Calu3 (cell line): ENCODE data around the gene CABCOCO1. TPM values are rescaled to one million over a fixed set of nuclear protein-coding genes. Genes with fewer than 3 reads are reported as not detected.
"Not testable (repeated sequence)": the region's sequence is repeated elsewhere in the genome, so short reads cannot be mapped to it uniquely, and the experiment has no call there.

Source experiments
- BruUV-seq: library from RNA; stranded (reverse); fragments of 400-500 nt; replicated peaks from 2 replicates; lab custom pipeline; 2021; lab: Mats Ljungman, UMichigan
- CTCF ChIA-PET: fragments of 300-600 bp; sonication (Branson Sonifier 250); formaldehyde crosslinking; loops from one replicate; lab custom pipeline; 2022; ENCODE audit warnings: antibody characterized with exemption; lab: Charles Lee
- DNase-seq: peaks from one replicate; pipeline ENCODE4 v3.0.0; 2022
- H3K27ac Mint-ChIP-seq: one replicate; pipeline ENCODE4 v1.8.0; 2022; ENCODE audit warnings: mixed read lengths; ENCODE audit not compliant: unreplicated experiment
- H3K27me3 Mint-ChIP-seq: one replicate; pipeline ENCODE4 v1.8.0; 2022; ENCODE audit warnings: mixed read lengths; ENCODE audit not compliant: unreplicated experiment
- H3K36me3 Mint-ChIP-seq: one replicate; pipeline ENCODE4 v1.8.0; 2022; ENCODE audit warnings: mild to moderate bottlenecking, moderate library complexity, mixed read lengths; ENCODE audit not compliant: insufficient read depth, unreplicated experiment
- H3K4me1 Mint-ChIP-seq: one replicate; pipeline ENCODE4 v1.8.0; 2022; ENCODE audit warnings: mild to moderate bottlenecking, low read depth, mixed read lengths; ENCODE audit not compliant: unreplicated experiment
- H3K4me3 Mint-ChIP-seq: one replicate; pipeline ENCODE4 v1.8.0; 2022; ENCODE audit warnings: mild to moderate bottlenecking, low read depth, moderate library complexity, mixed read lengths; ENCODE audit not compliant: unreplicated experiment
- H3K9me3 Mint-ChIP-seq: one replicate; pipeline ENCODE4 v1.8.0; 2022; ENCODE audit warnings: low read depth, mixed read lengths; ENCODE audit not compliant: unreplicated experiment
- intact Hi-C: fragments of 100-400 bp; cut with micrococcal nuclease; formaldehyde crosslinking; loops from one replicate; pipeline ENCODE4 v1.10.0; 2022; ENCODE audit not compliant: unreplicated experiment
- total RNA-seq: library from RNA; stranded (reverse); gene quantifications from 2 replicates; pipeline ENCODE4 v1.2.3, GENCODE V29; 2022
- TF ChIP-seq, protein P1 (sequence below): fragments of 200-600 bp; IDR thresholded peaks from one replicate; pipeline ENCODE4 v1.8.0; 2022; ENCODE audit warnings: antibody characterized with exemption; ENCODE audit not compliant: unreplicated experiment

The CABCOCO1 gene
- total RNA-seq, 1 experiment from 2014 or later: not detected

DNA sequence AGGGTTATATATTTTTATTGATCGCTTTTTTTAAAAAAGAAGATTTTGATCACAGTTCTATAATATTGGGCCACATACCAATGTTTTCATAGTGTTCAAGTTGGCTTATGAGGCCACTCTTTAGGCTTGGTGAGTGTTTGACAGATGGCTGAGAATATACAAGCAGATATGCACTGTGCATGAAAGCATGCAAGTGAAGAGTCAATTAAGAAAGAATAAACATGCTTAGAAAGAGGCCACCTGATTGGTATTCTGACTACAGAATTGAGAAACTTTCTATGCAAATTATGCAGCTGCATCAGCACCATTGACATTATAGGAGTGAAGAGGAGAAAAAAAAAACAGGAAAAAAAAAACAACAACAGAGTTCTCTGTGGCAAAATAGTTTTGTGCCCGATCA lies 39.9 kb downstream of the CABCOCO1 start:
- DNase-seq: no peak
- Mint-ChIP-seq H3K27ac (no peak overlapping the region), H3K9me3 (no peaks in the 10 kb centered on the region), H3K27me3 (peaks cover 6% of the 10 kb centered on the region), H3K36me3 (no peaks in the 10 kb centered on the region), H3K4me3 (no peak overlapping the region), H3K4me1 (no peaks in the 10 kb centered on the region)
- TF ChIP-seq, protein P1, sequence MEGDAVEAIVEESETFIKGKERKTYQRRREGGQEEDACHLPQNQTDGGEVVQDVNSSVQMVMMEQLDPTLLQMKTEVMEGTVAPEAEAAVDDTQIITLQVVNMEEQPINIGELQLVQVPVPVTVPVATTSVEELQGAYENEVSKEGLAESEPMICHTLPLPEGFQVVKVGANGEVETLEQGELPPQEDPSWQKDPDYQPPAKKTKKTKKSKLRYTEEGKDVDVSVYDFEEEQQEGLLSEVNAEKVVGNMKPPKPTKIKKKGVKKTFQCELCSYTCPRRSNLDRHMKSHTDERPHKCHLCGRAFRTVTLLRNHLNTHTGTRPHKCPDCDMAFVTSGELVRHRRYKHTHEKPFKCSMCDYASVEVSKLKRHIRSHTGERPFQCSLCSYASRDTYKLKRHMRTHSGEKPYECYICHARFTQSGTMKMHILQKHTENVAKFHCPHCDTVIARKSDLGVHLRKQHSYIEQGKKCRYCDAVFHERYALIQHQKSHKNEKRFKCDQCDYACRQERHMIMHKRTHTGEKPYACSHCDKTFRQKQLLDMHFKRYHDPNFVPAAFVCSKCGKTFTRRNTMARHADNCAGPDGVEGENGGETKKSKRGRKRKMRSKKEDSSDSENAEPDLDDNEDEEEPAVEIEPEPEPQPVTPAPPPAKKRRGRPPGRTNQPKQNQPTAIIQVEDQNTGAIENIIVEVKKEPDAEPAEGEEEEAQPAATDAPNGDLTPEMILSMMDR: no peak
- intact Hi-C loops: no loop called here
- CTCF ChIA-PET: interaction anchor here (0.7 kb wide), 2 partner anchors 14 to 104 kb away, joined by 4 to 8 read pairs; no protein-coding TSS in a partner anchor
- no TSS peak for BruUV-seq

DNA sequence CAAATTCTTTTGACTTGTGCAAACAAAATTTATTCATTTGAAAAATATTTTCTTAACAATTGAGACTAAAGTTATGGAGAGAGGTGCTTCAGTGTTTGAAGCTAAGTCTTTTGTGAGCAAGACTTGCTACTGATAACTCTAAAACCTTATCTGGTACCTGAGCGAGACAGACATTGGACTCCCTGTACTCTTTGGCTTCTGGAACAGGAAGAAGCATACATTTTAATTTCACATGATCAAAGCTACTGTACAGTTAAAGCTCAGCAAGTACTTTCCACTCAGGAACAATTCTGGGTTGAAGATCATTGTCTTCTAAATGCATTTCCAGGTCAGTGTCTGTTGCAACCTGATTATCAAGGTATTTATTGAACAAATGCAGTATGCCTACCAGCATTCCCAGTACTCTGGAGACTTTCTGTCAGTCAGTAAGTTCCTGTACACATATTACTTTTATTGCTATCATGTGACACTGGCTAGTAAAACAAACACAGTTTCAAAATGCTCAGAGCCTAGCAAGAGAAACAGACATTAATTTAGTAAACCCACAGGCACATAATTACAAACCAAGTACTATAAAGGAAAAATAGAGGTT lies 42.4 kb downstream of the CABCOCO1 start:
- H3K36me3 Mint-ChIP-seq: no peaks in the 10 kb centered on the region
- no peaks in the 10 kb centered on the region for H3K4me1 Mint-ChIP-seq
- no peak overlapping the region for H3K4me3 Mint-ChIP-seq
- peaks cover 16% of the 10 kb centered on the region for H3K27me3 Mint-ChIP-seq
- H3K27ac Mint-ChIP-seq: no peak overlapping the region
- no peak for DNase-seq
- H3K9me3 Mint-ChIP-seq: no peaks in the 10 kb centered on the region
- intact Hi-C loops: no loop called here
- CTCF ChIA-PET: no interaction called here
- no TSS peak for BruUV-seq
- TF ChIP-seq, protein P1: no peak

DNA sequence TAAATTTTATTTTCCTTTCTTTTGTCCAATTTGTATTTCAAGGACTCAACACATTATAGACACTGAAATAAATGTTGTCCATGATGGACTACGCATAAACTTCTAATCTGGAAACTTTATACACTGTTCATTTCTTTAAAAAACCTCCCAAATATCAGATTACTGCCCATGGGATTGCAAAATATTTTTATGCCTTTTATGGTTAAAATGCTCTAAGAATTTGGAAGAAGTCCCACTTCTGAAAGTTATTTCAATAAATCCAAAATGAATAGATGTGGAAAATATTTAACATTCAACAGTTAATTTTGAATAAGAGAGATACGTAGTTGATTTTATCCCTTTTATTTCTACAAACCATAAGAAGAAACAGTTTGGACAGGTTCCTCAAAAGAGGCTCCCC lies 46.1 kb downstream of the CABCOCO1 start:
- Mint-ChIP-seq H3K27ac (no peak overlapping the region), H3K4me3 (no peak overlapping the region), H3K27me3 (peaks cover 44% of the 10 kb centered on the region), H3K4me1 (no peaks in the 10 kb centered on the region), H3K9me3 (no peaks in the 10 kb centered on the region), H3K36me3 (no peaks in the 10 kb centered on the region)
- CTCF ChIA-PET: no interaction called here
- DNase-seq: no peak
- TF ChIP-seq, protein P1: no peak
- no TSS peak for BruUV-seq
- intact Hi-C loops: no loop called here

DNA sequence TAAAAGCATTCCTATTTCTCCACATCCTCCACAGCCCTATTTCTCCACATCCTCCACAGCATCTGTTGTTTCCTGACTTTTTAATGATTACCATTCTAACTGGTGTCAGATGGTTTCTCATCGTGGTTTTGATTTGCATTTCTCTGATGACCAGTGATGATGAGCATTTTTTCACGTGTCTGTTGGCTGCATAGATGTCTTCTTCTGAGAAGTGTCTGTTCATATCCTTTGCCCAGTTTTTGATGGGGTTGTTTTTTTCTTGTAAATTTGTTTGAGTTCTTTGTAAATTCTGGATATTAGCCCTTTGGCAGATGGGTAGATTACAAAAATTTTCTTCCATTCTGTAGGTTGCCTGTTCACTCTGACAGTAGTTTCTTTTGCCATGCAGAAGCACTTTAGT lies 49.4 kb downstream of the CABCOCO1 start:
- H3K36me3 Mint-ChIP-seq, CTCF ChIA-PET, H3K4me3 Mint-ChIP-seq, H3K4me1 Mint-ChIP-seq, H3K9me3 Mint-ChIP-seq, H3K27ac Mint-ChIP-seq, intact Hi-C loops, DNase-seq, BruUV-seq: not testable (repeated sequence)
- peaks cover 65% of the 10 kb centered on the region for H3K27me3 Mint-ChIP-seq

DNA sequence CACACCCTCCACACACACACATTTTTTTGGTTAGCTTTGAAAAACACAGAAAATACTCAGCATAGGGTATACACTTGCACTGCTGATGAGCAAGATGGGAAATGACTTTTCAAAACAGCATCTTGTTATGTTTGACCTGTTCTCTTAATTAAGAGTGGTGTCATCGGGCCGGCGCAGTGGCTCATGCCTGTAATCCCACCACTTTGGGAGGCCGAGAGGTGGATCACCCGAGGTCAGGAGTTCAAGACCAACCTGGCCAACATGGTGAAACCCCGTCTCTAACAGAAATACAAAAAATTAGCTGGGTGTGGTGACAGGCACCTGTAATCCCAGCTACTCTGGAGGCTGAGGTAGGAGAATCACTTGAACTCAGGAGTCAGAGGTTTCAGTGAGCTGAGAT lies 56.7 kb downstream of the CABCOCO1 start:
- peaks cover 15% of the 10 kb centered on the region for H3K27me3 Mint-ChIP-seq
- H3K4me3 Mint-ChIP-seq, H3K9me3 Mint-ChIP-seq, DNase-seq, H3K27ac Mint-ChIP-seq, BruUV-seq, intact Hi-C loops, H3K4me1 Mint-ChIP-seq, CTCF ChIA-PET, H3K36me3 Mint-ChIP-seq: not testable (repeated sequence)
